Measurements from ENCODE around the gene EPHA2.
"Not testable (repeated sequence)": the region's sequence is repeated elsewhere in the genome, so short reads cannot be mapped to it uniquely, and the experiment has no call there.

The EPHA2 gene

DNA sequence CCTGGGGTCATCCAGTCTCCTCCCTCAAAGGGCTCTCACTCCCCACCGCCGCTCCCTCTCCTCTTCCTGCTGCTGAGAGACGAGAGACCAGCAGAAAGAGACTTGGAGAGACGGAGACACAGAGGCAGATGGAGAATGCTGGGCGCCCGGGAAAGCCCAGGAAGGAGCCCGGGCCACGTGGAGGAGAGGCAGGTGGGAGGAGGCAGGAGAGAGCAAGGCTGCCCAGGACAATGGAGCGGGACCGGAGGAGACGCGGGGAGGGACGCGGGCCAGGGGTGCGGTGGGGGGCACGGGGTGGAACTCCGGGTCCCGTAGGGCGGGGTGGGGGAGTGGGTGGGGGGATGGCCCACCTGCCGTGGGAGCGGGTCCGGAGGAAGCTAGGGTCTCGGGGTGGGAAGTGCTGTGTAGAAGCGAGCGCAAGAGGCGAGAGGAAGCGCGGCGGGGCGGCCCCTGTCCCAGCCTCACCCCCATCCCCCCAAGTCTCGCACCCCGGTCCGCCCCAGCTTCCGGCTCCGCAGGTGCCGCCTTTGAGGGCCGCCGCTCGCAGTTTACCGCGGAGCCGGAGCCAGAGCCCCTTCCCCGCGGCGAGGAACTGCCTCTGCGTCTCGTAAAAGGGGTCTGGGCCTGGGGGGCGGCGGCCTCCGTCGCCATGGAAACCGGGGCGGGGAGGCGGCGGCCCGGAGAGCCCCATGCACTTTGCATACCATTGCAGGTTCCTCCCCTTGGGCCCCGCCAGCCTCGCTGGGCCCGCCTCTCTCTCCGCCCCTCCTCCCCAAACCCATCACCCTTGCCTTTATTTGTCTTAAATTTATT is 11.7 kb upstream of the EPHA2 start:
- DNase-seq (ENCODE audit: low spot score): peak; percentile 66

DNA sequence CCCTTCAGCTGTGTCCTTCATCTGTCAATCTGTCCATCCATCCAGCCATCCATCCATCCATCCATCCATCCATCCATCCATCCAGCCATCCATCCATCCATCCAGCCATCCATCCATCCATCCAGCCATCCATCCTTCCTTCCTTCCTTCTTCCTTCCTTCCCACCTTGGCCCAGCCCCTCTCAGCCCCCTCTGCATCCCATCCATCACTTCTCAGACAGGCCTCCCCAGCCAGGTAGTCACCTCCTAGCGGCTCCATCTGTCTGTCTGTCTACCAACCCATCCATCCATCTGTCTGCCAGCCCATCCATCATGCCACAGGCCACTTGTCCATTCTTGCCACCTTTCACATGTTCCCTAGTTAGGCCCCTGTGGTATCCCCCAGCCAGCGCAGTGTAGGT is 10.2 kb upstream of the EPHA2 start:
- DNase-seq (ENCODE audit: low spot score): no peak

DNA sequence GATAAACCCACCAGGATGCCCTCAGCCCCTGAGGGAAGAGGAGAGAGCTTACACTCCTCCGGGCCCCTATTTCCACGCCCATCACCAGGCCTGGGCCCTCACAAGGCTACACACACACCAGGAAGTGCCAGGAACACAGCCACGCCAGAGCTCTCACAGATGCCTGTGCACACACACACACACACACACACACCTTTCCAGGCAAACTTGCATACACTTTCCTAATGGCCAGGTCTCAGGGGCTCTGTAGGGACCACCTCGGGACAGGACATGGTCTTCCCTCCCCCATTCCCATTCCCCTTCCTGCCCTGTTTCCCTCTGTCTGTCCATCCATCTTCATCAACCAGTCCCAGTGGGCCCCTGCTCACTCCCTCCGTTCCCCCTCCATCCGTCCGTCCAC is 9.7 kb upstream of the EPHA2 start:
- DNase-seq (ENCODE audit: low spot score): no peak

DNA sequence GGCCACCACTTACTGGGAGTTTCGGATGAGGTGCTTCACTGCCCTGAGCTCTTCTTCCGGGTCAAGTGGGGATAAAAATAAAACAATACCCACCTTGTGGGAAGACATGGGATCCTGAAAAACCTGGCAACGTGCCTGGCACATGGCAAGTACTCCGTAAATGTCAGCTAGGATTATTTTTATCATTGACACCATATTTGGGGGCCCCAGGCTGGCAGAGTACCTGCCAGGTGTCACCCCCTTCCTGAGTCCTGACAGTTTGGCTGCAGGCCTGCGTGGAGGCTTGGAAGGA is 9.2 kb upstream of the EPHA2 start:
- no peak for DNase-seq (ENCODE audit: low spot score)

DNA sequence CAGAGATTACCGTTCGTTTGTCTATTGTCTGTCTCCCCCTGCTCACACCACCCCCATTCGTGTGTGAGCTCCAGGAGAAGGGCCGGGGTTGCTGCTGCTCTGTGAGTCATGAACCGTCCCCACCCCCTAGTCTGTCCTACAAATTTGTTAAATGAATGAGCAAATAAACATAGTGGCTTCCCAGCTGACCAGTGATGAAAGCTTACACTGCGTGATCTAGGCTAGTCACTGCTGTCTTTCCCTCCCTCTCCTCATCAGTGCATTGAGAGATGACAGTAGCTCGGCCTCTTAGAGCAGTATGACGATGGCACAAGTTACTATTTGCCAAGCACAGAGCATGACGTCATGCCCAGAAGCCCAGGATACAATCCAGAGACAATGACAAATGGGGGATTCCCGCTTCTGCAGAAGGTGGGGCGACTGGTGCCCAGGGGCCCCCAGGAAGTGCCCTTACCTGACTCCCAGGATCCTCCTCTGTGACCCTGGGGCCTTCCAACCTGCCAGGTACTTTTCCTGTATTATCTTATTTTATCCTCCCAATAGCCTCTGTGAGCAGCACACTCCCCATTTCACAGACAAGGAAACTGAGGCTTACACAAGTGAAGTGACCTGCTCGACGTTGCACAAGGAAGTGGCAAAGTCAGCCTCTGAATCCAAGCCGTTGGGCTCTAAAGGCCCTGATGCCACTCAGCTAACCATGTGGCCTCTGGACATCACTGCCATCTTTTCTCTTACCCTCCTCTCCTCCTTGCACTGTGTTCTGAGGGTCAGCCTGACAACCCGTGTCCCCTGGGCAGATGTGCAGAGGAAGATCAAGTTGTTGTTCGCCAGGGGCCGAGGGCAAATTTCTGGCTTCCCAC is 8.6 kb upstream of the EPHA2 start:
- DNase-seq (ENCODE audit: low spot score): no peak

DNA sequence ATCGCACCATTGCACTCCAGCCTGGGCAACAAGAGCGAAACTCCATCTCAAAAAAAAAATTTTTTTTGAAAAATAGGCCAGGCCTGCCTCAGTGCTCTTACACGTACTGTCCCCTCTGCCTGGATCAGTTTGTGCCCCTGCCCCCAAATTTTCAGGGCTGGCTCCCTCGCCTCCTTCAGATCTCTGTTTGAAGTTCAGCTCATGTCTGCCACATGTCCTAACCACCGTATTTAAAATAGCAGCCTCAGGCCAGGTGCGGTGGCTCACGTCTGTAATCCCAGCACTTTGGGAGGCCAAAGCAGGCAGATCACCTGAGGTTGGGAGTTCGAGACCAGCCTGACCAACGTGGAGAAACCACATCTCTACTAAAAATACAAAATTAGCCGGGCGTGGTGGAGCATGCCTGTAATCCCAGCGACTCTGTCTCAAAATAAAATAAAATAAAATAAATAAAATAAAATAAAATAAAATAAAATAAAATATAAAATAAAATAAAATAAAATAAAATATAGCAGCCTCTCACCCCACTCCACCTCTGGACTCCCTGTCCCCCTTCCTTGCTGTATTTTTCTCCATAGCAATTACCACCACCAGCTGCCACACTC is 7.8 kb upstream of the EPHA2 start:
- DNase-seq (ENCODE audit: low spot score): not testable (repeated sequence)

DNA sequence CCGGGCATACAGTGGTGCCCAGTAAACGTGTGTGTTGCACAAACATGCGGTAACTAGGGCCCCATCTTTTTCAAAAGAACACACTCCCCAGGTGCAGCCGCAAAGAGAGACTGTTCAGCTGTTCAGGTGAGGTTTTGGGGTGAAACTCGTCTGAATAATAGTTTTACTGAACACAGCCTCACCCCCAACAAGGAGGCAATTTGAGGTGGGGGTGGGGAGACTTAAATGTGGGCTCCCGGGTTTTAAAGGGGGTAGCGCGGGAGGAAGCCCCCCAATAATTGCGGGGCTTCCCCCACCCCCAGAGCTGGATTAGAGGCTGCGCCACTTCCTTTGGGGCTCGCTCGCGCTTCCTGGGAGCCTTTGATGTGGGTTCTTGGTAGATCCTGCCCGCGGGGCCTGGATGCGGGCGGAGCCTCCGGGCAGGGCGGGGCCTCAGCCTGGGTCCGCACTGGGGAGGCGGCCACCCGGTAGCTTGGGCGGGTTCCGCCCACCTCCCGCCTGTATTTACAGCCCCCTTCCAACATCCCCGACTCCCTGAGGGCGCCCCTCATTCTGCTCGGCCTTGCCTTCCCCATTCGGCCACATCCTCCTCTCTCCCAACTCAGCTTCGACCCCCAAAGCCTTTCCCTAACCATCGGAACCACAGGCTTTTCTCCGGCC is 6.4 kb upstream of the EPHA2 start:
- no peak for DNase-seq (ENCODE audit: low spot score)

DNA sequence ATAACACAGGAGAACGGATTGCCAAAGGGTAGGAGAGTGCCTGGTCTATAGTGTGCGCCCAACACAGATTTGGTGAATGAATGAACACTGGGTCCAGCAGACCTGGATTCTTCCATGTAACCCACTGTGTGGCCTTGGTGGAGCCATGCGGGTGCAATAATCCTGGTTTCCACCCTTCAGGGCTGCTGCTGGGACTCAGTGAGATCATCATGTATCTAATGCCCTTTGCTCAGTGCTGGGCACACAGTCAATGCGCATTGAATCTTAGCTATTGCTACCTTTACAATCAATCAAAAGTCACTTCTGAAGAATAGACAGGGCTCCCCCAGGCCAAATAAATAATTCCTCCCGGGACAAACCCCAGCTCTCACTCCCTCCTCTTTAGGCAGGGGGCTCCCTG is 5.8 kb upstream of the EPHA2 start:
- DNase-seq (ENCODE audit: low spot score): no peak

DNA sequence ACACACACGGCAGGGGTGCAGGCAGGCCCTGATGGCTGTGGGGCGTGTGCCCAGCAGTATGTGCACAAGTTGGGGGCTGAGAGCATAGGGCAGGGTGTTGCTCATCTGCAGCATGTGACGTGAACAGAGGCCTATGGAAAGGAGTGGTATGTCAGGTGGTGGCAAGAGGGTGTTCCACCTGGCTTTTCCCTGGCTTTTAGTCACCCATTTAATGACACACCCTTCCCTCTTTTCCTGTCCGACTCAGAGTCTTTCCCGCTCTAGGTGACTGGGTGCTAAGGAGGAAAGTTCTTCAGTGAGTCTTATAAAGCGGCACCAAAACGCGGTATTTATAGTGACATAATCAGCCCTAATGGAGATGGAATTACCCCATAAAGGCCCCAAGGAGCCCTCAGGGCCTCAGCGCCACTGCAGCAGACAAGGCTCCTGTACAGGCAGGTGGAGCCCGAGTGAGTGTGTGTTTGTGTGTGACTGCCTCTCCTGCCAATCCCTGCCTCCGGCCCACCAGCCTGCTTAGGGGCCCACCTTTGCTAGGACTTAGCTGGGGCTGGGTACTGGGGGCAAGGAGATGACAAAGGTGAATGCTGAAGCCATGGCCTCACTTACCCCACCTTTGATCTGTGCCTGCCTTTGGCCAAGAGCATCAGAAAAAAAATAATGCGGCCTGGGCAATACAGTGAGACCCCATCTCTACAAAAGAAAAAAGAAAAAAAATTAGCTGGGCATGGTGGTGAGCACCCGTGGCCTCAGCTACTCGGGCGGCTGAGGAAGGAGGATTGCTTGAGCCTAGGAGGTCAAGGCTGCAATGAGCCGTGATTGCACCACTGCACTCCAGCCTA is 3.3 kb upstream of the EPHA2 start:
- DNase-seq (ENCODE audit: low spot score): no peak

DNA sequence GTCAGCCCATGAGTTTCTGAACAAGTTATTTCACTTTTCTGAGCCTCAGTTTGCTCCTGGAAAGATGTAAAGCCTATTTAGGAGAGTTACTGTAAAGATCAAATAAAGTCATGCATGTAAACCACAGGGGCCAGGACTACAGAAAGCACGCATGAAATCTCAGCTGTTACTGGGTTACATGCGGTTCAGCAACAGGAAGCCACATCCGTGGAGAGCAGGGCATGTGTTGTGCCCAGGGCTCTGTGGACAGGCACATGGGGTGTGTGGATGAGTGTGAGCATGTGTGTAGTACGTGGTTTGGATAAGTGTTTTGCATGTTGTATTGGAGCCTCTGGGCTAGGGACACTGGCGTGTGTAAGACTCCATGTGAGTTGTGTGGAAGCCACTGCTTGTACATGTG is 2.2 kb upstream of the EPHA2 start:
- DNase-seq (ENCODE audit: low spot score): no peak

DNA sequence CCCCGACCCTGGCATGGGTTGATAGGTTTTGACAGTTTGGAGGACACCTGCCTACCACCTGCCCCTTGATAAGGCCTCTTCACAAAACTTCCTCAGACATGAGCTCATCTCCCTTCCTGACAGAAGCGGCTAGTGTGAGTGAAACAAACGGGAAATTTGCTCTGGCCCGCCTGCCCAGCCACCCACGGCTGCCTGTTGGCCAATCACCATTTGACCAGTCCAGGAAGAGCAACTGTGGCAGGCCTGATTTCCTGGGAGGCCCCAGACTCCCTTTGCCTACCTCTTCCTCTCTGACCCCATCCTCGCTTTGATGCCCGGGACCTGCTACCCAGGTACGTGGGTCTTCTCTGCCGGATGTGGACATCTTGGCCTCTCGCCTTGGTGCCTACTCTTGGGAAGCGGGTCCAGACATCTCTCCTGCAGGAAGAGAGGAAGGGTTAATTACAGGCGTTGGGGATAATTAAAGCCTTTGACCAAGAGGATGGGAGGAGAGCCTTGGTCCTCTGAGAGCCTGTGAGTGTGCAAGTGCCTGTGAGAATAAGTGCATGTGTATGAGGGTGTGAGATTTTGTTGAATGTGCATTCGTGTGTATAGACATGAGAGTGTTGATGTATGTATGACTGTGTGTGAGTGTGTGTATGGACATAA is 1.1 kb upstream of the EPHA2 start:
- DNase-seq (ENCODE audit: low spot score): peak; percentile 40

DNA sequence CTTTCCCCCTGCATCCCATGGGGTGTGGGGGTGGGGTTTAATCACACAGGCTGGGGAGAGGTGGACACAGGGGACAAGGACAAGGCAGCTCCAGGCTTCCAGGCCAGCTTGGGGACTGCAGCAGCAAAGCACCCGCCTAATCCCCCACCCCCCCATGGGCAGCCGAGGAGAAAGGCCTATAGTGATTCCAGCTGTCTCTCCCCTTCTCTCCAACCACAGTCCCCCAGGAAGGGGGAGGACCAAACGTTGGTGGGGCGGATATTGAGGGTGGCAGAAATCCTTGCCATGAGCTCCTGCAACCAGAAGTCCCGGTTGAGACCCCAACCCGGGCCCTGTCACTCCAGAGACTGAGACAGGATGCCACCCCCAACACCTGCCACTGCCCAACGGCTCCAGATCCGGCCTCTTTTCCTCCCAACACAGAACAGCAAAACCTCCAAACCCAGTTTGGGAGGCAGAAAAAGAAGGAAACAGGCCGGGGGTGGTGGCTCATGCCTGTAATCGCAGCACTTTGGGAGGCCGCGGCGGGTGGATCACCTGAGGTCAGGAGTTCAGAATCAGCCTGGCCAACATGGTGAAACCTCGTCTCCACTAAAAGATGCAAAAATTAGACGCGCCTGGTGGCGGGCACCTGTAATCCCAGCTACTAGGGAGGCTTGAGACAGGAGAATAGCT is 1.7 kb downstream of the EPHA2 start:
- no peak for DNase-seq (ENCODE audit: low spot score)

DNA sequence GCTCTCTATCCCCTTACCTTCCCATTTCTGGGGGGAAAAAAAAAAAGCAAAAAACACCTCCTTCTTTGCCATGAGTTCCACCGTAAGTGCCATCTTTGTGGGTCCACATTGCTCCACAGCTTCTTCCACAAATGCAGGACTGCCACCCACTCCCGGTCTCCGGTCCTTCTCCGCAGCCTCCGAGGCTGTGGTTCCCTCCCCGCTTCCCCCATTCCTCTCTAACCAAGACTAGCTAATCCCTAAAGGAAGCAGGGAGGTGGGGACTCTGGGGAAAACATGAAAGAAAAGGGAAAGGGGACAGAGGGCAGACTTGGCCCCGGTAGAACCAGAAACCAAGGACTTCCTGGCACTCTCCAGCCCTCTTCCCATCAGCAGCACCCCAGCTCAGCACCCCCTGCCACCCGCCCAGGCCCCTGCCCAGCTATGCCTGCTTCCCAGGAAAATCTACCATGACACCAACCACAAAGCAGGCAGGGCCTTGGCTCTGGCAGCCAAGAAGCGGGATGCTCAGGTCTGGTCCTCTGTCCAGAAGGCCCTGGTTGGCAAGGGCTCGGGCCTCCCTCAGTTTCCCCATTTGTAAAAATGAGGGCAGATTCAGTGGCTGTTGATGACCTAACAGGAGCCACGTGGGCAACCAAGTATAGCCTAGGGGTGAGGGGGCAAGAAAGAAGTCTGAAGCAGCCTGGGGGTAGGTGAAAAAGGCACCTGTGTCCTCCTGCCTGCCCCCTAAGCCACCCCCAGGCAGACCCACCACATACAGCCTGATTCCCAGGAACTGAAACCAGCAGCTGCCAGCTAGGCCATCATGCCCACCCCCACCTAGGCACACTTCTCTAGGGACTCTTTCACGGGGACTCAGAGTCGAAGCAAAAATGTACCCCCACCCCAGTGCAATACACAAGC is 2.5 kb downstream of the EPHA2 start:
- DNase-seq (ENCODE audit: low spot score): no peak

DNA sequence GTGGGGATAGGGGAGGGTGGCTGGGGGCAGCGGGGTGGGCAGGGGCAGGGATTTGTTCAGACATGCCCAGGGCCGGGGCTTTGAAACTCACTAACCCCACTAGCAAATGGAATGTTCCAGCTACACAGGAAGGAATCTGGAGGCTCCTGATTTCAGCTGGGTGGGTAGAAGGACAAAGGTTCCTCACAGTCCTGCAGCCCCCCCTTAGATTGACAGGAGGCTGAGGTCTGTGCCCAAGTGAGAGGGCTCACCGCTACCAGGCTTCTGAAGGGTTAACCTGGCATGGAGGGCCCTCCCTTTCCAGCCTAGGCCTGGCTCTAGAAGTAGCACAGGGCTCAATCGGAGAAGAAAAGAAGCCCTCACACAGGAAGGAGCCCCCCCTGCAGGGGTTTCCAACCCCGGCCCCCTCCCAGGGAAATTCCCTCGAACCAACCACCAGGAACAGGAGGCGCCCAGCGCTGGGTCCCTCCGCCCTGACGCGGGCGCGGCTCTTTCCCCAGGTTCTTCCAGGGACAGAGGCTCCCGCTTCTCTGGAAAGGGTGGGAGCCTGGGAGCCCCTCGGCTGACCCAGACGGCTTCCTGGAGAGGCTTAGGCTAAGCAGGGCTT is 3.3 kb downstream of the EPHA2 start:
- no peak for DNase-seq (ENCODE audit: low spot score)

DNA sequence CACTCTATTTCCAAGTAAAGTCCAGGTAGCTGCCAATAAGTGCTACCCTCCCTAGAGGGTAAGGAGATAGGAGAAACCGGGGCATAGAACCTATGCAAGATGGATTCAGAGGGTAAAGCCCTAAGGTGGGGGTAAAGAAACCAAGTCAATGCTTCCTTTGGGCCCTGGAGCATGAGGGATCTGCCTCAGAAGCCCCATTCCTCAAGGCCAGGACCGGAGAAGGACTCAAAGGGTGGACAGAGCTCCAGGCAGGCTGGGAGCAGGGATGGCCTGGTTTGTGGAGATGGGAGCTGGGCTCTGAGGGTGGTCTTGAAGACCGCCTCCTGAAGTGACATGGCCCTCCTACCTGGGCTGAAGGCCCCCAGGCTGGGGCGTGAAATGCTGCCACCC is 3.9 kb downstream of the EPHA2 start:
- DNase-seq (ENCODE audit: low spot score): no peak

DNA sequence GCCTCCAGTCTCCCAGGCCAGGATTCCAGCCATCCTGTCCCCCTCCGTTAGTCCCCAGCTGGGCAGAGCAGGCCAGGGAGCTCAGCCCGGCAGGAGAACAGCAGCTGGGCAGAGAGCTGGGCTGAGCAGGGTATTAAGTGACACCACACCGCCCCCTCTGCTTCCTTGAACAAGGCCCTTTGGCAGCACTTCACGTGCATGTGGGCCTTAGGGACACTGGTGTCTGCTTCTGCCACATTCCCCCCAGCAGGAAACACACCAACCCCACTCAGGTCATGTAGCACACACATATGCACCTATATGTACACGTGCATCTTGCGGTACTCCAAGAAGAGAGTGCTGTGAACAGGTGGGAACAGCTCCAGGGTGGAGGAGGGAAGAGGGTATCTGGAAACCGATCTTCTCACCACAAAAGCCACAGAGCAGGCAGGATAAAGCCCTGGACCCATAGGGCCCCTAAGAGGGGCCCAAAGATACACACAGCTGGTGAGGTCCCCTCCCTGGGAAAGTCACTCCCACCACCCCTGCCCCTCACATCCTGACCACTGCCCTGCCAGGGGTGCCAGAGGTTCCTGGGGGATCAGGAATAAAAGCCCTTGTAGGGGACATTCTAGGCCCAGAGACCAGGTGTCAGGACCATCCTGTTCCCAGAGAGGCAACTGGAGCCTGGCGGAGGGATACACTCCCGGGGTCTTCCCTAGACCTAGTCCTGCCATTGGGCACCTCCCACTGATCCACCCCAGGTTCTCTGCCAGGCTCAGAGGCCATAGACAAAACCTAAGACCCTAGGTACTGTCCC is 4.5 kb downstream of the EPHA2 start:
- no peak for DNase-seq (ENCODE audit: low spot score)

DNA sequence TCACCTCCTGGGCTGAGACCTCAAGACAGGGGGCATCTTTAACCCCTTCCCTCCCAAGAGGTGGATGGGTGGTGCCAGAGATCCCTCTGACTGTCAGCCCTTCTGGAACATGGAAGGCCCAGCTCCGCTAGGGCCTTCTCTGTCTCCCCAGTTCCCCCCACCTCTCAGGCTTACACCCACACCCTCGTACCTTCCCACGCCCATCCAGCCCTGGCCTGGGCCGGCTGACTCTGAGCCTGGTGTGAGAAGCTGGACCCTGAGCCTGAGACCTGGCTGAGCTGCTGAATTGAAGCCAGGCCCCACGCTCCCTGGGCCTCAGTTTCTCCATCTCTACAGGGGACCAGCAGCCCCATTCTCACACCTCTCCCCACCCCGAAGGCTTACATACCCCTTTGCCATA is 5.4 kb downstream of the EPHA2 start:
- no peak for DNase-seq (ENCODE audit: low spot score)
